Neural crest cell (in vitro differentiated cells): ENCODE measurements around the gene CSRNP3. TPM values are rescaled to one million over a fixed set of nuclear protein-coding genes. Genes with fewer than 3 reads are reported as not detected.
"Not testable (repeated sequence)": the region's sequence is repeated elsewhere in the genome, so short reads cannot be mapped to it uniquely, and the experiment has no call there.

Source experiments
- DNase-seq: peaks from one replicate; pipeline ENCODE4 v3.0.0; 2021; ENCODE audit warnings: low read depth, mixed read lengths, low spot score
- H3K27ac Mint-ChIP-seq: one replicate; pipeline ENCODE4 v1.8.0; 2021; ENCODE audit warnings: mild to moderate bottlenecking, mixed read lengths; ENCODE audit not compliant: unreplicated experiment
- H3K27me3 Mint-ChIP-seq: 2 replicates; pipeline ENCODE4 v1.8.0; 2021; ENCODE audit warnings: low read depth, mild to moderate bottlenecking, mixed read lengths
- H3K36me3 Mint-ChIP-seq: 2 replicates; pipeline ENCODE4 v1.8.0; 2021; ENCODE audit warnings: low read depth, mild to moderate bottlenecking, mixed read lengths
- H3K4me1 Mint-ChIP-seq: 2 replicates; pipeline ENCODE4 v1.8.0; 2021; ENCODE audit warnings: mixed read lengths
- H3K4me3 Mint-ChIP-seq: one replicate; pipeline ENCODE4 v1.8.0; 2021; ENCODE audit warnings: mild to moderate bottlenecking, mixed read lengths
- H3K9me3 Mint-ChIP-seq: 2 replicates; pipeline ENCODE4 v1.8.0; 2021; ENCODE audit warnings: mixed read lengths
- CTCF ChIP-seq: fragments of 200-600 bp; sonication (generic); conservative IDR thresholded peaks from 2 replicates; pipeline ENCODE4 v1.5.0; 2021; ENCODE audit warnings: antibody characterized with exemption, mild to moderate bottlenecking
- total RNA-seq: library from RNA; stranded (reverse); gene quantifications from 2 replicates; pipeline ENCODE4 v1.2.1, GENCODE V29; 2021

Gene CSRNP3
- total RNA-seq, 1 donor from 2014 or later, result 28.4 TPM

- Mint-ChIP-seq H3K36me3 (peaks cover 33% of the 10 kb centered on the region), H3K9me3 (no peaks in the 10 kb centered on the region), H3K27me3 (no peaks in the 10 kb centered on the region), H3K4me1 (peaks cover 68% of the 10 kb centered on the region), H3K4me3 (no peak overlapping the region), H3K27ac (no peak overlapping the region)
- DNase-seq, result no peak
- TF ChIP-seq CTCF, result no peak
Observed at GRCh38 chr2:165582863-165583506, 113.5 kb downstream of the CSRNP3 start.

DNA sequence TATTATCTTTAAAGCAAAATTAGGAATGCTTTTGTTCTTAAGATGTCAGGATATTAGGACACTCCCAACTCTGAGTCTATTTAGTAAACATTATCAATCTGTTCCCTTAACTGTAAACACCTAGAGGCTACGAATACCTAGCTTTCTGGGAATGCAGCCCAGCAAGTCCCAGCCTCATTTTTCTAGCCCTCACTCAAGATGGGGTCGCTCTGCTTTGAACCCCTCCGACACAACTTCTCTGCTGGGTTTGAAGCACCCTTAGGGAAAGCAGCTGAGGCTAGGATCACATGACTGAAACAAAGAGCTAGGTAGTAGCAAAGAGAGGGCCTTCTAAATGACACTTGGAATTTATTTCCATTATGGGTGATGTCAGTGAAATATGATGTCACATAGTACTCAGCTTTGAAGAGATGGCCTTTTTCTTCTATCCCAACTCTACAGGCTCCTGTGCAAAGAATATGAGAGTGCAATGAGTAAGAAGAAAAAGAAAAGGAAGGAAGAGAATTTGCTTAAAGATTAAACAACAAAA lies 114.7 kb downstream of the CSRNP3 start:
- Mint-ChIP-seq H3K27me3 (no peaks in the 10 kb centered on the region), H3K36me3 (peaks cover 31% of the 10 kb centered on the region)
- TF ChIP-seq CTCF, result no peak

GRCh38 chr2:165586019-165586418 lies 116.5 kb downstream of the CSRNP3 start:
- Mint-ChIP-seq H3K36me3 (peaks cover 38% of the 10 kb centered on the region), H3K9me3 (peaks cover 1% of the 10 kb centered on the region), H3K4me3 (no peak overlapping the region), H3K4me1 (peaks cover 53% of the 10 kb centered on the region), H3K27me3 (no peaks in the 10 kb centered on the region), H3K27ac (no peak overlapping the region)
- no peak for TF ChIP-seq CTCF
- no peak for DNase-seq

More for the DNA sequence above, 114.7 kb downstream of the CSRNP3 start:
- DNase-seq, result no peak
- Mint-ChIP-seq H3K4me3 (no peak overlapping the region), H3K27ac (no peak overlapping the region), H3K9me3 (no peaks in the 10 kb centered on the region), H3K4me1 (peaks cover 62% of the 10 kb centered on the region)

DNA sequence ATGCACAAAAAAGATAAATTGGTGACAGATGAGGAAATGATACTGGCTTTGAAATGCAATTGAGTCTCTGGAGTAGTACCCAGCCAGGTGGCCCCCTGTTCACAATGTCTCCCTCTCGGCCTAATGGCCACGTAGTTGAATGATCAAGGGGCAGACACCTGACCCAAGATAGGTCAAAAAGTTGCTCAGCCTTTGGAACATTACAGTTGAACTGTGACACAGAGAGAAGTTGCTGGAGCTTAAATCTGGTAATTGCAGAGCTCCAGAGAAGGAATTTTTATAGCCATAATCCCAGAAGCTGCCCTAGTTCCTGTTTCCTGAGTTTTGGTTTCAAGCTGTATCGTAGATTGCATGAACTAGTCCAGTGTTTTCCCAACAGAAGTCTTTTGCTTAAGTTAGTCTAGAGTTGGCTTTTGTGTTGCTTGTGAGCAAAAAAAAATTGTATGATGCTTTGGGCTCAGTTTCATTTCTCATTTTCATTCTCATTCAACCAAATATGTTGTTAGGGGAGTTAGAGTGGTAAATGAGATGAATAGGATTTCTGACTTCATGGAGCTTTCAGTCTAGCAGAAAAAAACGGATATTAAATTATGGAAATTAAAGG lies 117.9 kb downstream of the CSRNP3 start:
- H3K36me3 Mint-ChIP-seq, result peaks cover 39% of the 10 kb centered on the region
- no peak for TF ChIP-seq CTCF
- no peak for DNase-seq
- H3K4me3 Mint-ChIP-seq, result no peak overlapping the region
- peaks cover 46% of the 10 kb centered on the region for H3K4me1 Mint-ChIP-seq
- H3K27me3 Mint-ChIP-seq, result no peaks in the 10 kb centered on the region
- H3K9me3 Mint-ChIP-seq, result peaks cover 4% of the 10 kb centered on the region
- no peak overlapping the region for H3K27ac Mint-ChIP-seq

DNA sequence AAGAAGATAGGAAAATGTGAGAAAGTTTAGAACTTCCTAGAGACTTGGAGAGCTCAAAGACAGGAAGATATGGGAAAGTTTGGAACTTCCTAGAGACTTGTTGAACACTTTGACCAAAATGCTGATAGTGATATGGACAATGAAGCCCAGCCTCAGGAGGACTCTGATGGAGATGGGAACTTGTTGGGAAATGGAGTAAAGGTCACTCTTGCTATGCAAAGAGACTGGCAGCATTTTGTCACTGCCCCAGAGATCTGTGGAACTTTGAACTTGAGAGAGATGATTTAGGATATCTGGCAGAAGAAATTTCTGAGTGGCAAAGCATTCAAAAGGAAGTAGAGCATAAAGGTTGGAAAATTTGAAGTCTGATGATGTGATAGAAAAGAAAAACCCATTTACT lies 121.5 kb downstream of the CSRNP3 start:
- H3K9me3 Mint-ChIP-seq, H3K27ac Mint-ChIP-seq, H3K27me3 Mint-ChIP-seq, DNase-seq, H3K4me3 Mint-ChIP-seq: not testable (repeated sequence)
- peaks cover 20% of the 10 kb centered on the region for H3K4me1 Mint-ChIP-seq
- H3K36me3 Mint-ChIP-seq, result peaks cover 25% of the 10 kb centered on the region

- Mint-ChIP-seq H3K4me1 (peaks cover under 1% of the 10 kb centered on the region), H3K4me3 (no peak overlapping the region), H3K27me3 (no peaks in the 10 kb centered on the region), H3K27ac (no peak overlapping the region), H3K36me3 (peaks cover 29% of the 10 kb centered on the region), H3K9me3 (peaks cover 4% of the 10 kb centered on the region)
- DNase-seq, result no peak
- TF ChIP-seq CTCF, result no peak
Observed at GRCh38 chr2:165593081-165593480, 123.6 kb downstream of the CSRNP3 start.
